ENCODE measurements around the gene KAT2A. TPM values are rescaled to one million over a fixed set of nuclear protein-coding genes. Genes with fewer than 3 reads are reported as not detected.

Gene KAT2A
- total RNA-seq, 1 donor from 2014 or later: 43.6 TPM

- peak; percentile 24 for DNase-seq (ENCODE audit: low read depth, low spot score)
- peaks cover 52% of the 10 kb centered on the region for H3K27me3 Mint-ChIP-seq (ENCODE audit: low read depth)
- no peak overlapping the region for H3K4me3 Mint-ChIP-seq
- H3K9me3 Mint-ChIP-seq: no peaks in the 10 kb centered on the region
- H3K36me3 Mint-ChIP-seq (ENCODE audit: low read depth): no peaks in the 10 kb centered on the region
- peak; percentile 23 for TF ChIP-seq CTCF (conservative IDR thresholded peaks at IDR 0.05)
- no peak overlapping the region for H3K27ac Mint-ChIP-seq (ENCODE audit: unreplicated experiment)
- no peaks in the 10 kb centered on the region for H3K4me1 Mint-ChIP-seq
Measured at GRCh38 chr17:42072323-42073187, 48.6 kb downstream of the KAT2A start.

GRCh38 chr17:42071810-42072209, 49.4 kb downstream of the KAT2A start:
- TF ChIP-seq CTCF (conservative IDR thresholded peaks at IDR 0.05): no peak
- no peak overlapping the region for H3K4me3 Mint-ChIP-seq
- no peak overlapping the region for H3K27ac Mint-ChIP-seq (ENCODE audit: unreplicated experiment)
- H3K4me1 Mint-ChIP-seq: no peaks in the 10 kb centered on the region
- no peak for DNase-seq (ENCODE audit: low read depth, low spot score)
- no peaks in the 10 kb centered on the region for H3K36me3 Mint-ChIP-seq (ENCODE audit: low read depth)
- no peaks in the 10 kb centered on the region for H3K9me3 Mint-ChIP-seq
- H3K27me3 Mint-ChIP-seq (ENCODE audit: low read depth): peaks cover 52% of the 10 kb centered on the region

- H3K4me1 Mint-ChIP-seq: peaks cover 3% of the 10 kb centered on the region
- no peaks in the 10 kb centered on the region for H3K9me3 Mint-ChIP-seq
Measured at GRCh38 chr17:42068979-42069378, 52.2 kb downstream of the KAT2A start.

GRCh38 chr17:42067371-42068091, 53.6 kb downstream of the KAT2A start:
- peak; percentile 84 for TF ChIP-seq CTCF (conservative IDR thresholded peaks at IDR 0.05)
- no peaks in the 10 kb centered on the region for H3K9me3 Mint-ChIP-seq
- DNase-seq (ENCODE audit: low read depth, low spot score): peak; percentile 77
- no peaks in the 10 kb centered on the region for H3K36me3 Mint-ChIP-seq (ENCODE audit: low read depth)
- H3K27ac Mint-ChIP-seq (ENCODE audit: unreplicated experiment): no peak overlapping the region
- no peak overlapping the region for H3K4me3 Mint-ChIP-seq
- H3K4me1 Mint-ChIP-seq: peaks cover 6% of the 10 kb centered on the region
- H3K27me3 Mint-ChIP-seq (ENCODE audit: low read depth): peaks cover 24% of the 10 kb centered on the region

More at GRCh38 chr17:42068979-42069378, 52.2 kb downstream of the KAT2A start:
- no peak overlapping the region for H3K27ac Mint-ChIP-seq (ENCODE audit: unreplicated experiment)
- H3K36me3 Mint-ChIP-seq (ENCODE audit: low read depth): no peaks in the 10 kb centered on the region
- peaks cover 37% of the 10 kb centered on the region for H3K27me3 Mint-ChIP-seq (ENCODE audit: low read depth)
- no peak for TF ChIP-seq CTCF (conservative IDR thresholded peaks at IDR 0.05)
- no peak for DNase-seq (ENCODE audit: low read depth, low spot score)
- no peak overlapping the region for H3K4me3 Mint-ChIP-seq

- Mint-ChIP-seq H3K4me1 (peaks cover 6% of the 10 kb centered on the region), H3K9me3 (no peaks in the 10 kb centered on the region), H3K27ac (ENCODE audit: unreplicated experiment) (peak overlapping the region; percentile 52), H3K36me3 (ENCODE audit: low read depth) (no peaks in the 10 kb centered on the region), H3K4me3 (no peak overlapping the region), H3K27me3 (ENCODE audit: low read depth) (peaks cover 3% of the 10 kb centered on the region)
- DNase-seq (ENCODE audit: low read depth, low spot score): no peak
- TF ChIP-seq CTCF (conservative IDR thresholded peaks at IDR 0.05): no peak
Measured at GRCh38 chr17:42065201-42065600, 56.0 kb downstream of the KAT2A start.

Other genes starting within 250 kb of the KAT2A start
- gene ACLY, start 202.4 kb downstream of the KAT2A start, total RNA-seq: 421 and 422 TPM in 2 replicates
- 4.2 and 4.8 TPM in 2 replicates for gene ODAD4, start 190.8 kb downstream of the KAT2A start, total RNA-seq
- gene CNP, start 154.6 kb downstream of the KAT2A start, total RNA-seq: 213 and 230 TPM in 2 replicates
- 126 and 138 TPM in 2 replicates for gene DNAJC7, start 103.9 kb downstream of the KAT2A start, total RNA-seq
- gene NKIRAS2, start 101.3 kb downstream of the KAT2A start, total RNA-seq: 59.2 and 60.2 TPM in 2 replicates
- gene C17orf113, start 70.8 kb downstream of the KAT2A start, total RNA-seq: 2.0 and 2.2 TPM in 2 replicates
- 1.3 and 1.7 TPM in 2 replicates for gene ZNF385C, start 22.9 kb downstream of the KAT2A start, total RNA-seq
- gene DHX58, start 8.7 kb downstream of the KAT2A start, total RNA-seq: 0.50 TPM in 1 of 2 replicates, not detected in the other
- gene HSPB9, start 1.4 kb upstream of the KAT2A start, total RNA-seq: 0.16 and 0.40 TPM in 2 replicates
- 97.6 and 99.0 TPM in 2 replicates for gene RAB5C, start 33.6 kb upstream of the KAT2A start, total RNA-seq
- gene KCNH4, start 59.8 kb upstream of the KAT2A start, total RNA-seq: 0.05 and 0.14 TPM in 2 replicates
- 0.47 TPM in 1 of 2 replicates, not detected in the other for gene HCRT, start 64.1 kb upstream of the KAT2A start, total RNA-seq
- gene GHDC, start 73.1 kb upstream of the KAT2A start, total RNA-seq: 8.4 and 8.8 TPM in 2 replicates
- gene STAT5B, start 155.0 kb upstream of the KAT2A start, total RNA-seq: 48.3 and 49.2 TPM in 2 replicates
- 2.6 and 2.9 TPM in 2 replicates for gene STAT5A, start 167.1 kb upstream of the KAT2A start, total RNA-seq